GM15510 (cell line): ENCODE measurements around the gene PCK2.

ENCODE experiments used
- POLR2A ChIP-seq: IDR thresholded peaks from 3 replicates; pipeline ENCODE4 v1.6.1; 2011; ENCODE audit warnings: borderline replicate concordance; ENCODE audit not compliant: insufficient read length; ENCODE audit errors: extremely low read depth

Gene PCK2

DNA sequence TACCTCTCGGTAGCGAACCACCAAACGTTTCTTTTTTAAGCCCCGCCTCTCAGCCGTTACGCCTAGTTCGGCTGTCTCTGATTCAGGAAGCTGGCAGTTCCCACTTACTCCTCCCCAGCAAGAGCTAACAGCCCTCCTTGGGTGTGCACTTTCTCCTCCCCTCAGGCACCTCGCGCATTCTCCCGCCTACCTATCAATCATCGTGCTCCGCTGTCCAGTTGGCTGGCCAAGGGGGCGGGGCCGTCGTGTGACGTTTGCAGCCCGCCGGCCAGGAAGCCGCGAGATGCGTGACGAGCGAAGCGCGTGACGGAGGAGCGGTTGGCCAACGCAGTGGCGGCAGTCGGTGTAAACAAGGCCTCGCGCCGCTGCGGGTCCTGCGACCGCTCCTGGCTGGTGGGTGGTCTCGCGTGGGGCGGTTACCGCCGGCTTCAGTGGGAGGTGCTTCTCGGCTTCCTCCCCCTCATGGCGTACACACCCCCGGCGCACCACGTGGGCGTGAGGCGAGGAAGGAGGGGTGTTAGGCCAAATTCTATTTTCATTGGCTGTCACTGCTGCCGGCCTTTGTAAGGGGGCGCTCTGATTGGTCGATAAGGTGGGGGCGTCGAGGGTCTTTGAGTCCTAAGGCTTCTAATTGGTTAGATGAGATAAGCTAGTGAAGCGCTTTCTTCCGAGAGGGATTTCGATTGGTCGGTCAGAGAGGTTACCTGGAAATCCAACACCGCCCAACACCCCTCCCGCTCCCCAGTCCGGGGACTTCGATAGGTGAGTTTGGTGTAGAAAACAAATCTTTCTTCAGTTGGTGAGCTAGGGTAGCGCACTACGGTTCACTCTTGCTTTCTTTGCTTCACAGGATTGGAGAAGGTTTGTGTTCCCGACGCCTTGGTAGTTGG lies 20.7 kb downstream of the PCK2 start, which contains the start of the genes DCAF11 and NRL:
Gene DCAF11, plus strand, starts transcription at position 246 of the 890 bp plus-strand sequence. CDS start 818 bp downstream, outside the sequence.
Gene NRL, minus strand, starts transcription at position 418 of the 890 bp plus-strand sequence. CDS start 32,101 bp downstream, outside the sequence.
- no peak for TF ChIP-seq POLR2A

DNA sequence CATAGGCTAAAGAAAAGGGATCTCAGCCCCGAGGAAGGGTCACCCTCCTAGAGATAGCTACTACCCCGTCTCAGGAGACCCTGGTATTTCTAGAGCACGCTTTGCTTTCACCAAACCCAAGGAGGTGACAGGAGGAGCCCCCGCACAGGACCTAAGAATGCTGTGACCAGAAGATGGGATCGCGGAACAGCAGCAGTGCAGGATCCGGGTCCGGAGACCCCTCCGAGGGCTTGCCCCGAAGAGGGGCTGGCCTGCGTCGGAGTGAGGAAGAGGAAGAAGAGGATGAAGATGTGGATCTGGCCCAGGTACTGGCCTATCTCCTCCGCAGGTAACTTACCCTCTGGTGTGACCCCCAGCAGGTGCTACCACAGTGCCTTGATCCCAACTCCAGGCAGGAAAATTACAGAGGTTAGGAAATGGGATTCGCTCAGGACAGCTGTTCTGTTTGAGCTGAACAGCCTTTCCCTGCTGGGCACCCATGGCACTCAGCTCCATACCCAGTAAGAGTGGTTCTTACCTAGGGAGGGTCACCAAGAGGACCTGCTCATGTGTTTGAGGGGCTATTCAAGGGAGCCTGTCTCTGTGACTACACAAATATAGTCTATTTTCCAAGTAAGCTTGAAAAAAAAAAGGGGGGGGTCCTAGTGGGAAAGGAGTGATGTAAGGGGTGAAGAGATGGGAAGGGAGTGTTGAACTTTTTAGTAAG lies 21.5 kb downstream of the PCK2 start:
- no peak for TF ChIP-seq POLR2A

DNA sequence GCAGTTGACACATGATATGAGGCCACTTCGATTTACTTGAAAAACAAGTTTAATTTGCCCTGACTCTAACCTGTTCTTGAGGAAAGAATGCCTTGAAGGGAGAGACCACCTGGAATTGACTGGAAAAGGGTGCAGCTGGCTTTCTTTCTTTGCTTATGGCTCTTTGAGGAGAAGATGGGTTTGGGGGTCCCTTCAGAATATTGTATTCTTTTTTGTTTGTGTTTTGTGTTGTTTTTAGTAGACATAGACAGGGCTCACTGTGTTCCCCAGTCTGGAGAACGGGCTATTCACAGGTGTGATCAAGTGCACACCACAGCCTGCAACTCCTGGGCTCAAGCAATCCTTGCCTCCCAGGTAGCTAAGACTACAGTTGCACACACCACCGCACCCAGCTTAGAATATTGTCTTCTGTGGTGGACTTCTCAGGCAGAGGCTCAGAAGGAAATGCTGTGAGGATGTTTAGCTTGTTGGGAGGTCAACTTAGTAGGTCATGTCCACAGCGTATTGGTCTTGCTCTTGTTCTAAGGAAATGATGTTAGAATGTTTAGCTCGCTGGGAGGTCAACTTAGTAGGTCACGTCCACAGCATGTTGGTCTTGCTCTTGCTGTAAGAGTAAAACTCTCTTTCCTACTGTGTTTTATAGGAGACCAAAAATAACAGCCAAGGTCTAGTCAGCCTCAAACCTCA lies 22.2 kb downstream of the PCK2 start:
- no peak for TF ChIP-seq POLR2A

DNA sequence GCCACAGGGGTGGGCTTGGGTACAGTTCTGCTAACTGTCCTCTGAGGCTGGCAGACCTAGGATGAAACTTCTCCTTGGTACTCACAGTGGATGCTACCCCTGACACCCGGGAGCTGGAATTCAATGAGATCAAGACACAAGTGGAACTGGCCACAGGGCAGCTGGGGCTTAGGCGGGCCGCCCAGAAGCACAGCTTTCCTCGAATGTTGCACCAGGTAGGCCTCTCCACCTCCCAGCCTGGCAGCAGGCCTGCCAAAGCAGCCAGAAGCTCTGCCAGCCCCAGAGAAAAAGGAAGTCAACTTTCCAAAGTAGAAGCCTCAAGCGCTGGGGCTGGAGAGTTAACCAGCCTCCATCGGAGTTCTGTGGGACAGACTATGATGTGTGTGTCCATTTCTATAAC lies 23.1 kb downstream of the PCK2 start:
- no peak for TF ChIP-seq POLR2A

DNA sequence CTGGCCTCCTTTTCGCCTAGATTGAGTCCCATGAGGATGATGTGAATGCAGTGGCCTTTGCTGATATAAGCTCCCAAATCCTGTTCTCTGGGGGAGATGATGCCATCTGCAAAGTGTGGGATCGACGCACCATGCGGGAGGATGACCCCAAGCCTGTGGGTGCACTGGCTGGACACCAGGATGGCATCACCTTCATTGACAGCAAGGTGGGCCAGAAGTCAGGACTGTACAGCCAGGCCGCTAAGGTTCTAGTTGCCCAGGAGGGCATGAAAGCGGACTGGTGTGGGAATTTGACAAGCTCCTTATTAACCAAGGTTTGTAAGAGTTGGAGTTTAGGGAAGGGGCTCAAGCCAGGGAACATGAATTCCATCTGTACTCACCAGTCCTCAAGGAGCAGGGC lies 25.6 kb downstream of the PCK2 start:
- no peak for TF ChIP-seq POLR2A

DNA sequence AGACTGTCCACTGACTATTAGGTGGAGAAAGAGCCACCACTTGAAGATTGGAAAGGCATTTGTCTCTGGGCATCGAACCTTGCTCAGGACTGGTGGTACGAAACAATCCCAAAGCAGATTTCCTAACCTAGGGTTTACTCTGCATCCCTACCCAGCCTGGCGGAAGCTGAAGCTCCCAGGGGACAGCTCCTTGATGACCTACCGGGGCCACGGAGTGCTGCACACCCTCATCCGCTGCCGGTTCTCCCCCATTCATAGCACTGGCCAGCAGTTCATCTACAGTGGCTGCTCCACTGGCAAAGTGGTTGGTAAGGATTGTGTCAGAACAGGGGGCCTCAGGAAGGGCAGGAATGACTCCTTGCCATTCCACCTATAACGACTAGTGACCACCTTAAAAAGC lies 27.1 kb downstream of the PCK2 start:
- TF ChIP-seq POLR2A = no peak

DNA sequence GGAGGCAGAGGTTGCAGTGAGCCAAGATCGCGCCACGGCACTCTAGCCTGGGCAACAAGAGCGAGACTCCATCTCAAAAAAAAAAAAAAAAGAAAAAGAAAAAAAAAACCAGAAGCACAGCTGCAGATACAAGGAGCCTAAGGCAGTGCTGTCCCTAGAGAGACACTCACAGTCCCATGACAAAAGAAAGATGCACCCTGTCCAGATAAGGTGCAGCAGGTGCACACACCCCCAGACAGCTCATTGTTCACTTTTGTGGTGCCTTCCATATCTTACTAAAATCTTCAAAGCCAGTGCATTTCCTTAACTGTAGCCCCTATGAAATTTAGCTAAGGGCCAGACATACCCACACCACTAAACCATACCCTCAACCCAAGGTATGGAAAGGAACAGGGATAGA lies 28.3 kb downstream of the PCK2 start:
- TF ChIP-seq POLR2A = no peak

DNA sequence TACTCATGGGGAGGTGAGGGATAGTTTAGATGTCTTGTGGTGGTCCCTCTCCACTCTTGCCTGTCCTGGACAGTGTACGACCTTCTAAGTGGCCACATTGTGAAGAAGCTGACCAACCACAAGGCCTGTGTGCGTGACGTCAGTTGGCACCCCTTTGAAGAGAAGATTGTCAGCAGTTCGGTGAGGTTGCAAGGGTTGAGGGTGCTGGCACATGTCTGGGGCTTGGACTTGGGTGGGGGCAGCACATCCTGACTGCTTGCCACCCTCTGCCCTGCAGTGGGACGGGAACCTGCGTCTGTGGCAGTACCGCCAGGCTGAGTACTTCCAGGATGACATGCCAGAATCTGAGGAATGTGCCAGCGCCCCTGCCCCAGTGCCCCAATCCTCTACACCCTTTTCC lies 28.8 kb downstream of the PCK2 start:
- TF ChIP-seq POLR2A = no peak

DNA sequence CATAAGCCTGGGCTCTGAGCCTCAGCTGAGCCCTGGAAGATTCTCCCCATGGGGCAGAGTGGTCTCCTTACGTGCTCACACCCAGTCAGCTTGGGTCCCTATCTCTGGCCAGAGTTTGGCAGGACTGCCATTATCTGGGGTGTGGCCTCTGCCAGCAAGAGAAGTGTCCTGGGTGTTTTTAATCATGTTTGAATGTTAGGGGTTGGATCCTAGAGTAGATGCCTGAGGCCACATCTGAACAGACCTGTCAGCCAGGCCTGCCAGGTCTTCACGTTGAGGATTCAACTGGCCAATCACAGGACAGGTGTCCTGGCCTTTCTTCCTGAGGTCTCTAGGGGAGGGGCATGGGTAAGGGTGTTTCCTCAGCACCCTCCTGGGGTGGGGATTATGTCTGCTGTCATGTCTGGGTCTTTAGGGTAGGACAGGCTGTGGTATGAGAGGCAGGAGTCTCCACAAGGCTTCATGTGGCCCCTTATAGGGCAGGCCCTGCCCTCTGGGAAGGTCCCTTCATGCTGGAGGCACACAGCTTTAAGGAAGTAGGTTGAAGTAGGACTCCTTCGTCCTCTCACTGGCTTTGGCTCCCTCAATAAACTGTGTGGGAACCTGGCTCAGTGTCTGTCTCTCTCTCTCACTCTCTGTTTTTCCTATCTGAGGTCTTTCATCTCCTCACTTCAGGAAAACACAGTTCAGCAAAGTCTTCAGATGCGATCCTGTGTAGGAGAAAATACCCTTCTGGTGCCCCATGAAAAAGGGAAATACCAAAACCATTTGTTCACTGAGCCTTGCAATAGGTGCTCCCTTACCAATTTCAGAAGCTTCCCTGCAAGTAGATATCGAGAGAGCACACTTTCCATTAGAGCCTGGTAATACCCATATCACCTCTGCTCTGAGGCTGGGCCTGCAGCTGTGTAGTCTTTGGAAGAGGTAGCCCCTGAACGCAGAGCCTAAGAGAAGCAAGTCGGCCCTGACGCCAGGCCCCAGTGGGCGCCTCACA lies 29.6 kb downstream of the PCK2 start:
- no peak for TF ChIP-seq POLR2A

DNA sequence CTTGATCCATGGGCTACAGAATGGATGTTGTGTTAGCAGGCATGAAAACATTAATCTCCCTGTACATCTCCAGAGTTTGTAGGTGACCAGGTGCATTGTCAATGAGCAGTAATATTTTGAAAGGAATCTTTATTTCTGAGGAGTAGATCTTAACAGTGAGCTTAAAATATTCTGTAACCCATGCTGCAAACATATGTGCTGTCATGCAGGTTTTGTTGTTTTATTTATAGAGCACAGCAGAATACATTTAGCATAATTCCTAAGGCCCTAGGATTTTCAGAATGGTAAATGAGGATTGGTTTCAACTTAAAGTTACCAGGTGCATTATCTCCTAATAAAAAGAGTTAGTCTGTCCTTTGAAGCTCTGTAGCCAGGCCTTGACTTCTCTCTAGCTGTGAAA lies 32.8 kb downstream of the PCK2 start:
- no peak for TF ChIP-seq POLR2A

DNA sequence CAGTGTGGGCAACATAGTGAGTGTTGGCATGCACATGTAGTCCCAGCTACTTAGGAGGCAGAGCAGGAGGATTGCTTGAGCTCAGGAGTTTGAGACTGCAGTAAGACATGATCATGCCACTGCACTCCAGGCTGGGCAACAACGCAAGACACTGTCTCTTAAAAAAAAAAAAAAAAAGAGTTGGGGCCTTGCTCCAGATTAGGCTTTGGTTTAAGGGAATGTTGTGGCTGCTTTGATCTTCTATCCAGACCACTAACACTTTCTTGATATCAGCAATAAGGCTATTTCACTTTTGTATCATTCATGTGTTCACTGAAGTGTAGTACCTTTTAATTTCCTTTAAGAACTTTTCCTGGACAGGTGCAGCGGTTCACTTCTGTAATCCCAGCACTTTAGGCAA lies 33.6 kb downstream of the PCK2 start:
- TF ChIP-seq POLR2A = no peak

DNA sequence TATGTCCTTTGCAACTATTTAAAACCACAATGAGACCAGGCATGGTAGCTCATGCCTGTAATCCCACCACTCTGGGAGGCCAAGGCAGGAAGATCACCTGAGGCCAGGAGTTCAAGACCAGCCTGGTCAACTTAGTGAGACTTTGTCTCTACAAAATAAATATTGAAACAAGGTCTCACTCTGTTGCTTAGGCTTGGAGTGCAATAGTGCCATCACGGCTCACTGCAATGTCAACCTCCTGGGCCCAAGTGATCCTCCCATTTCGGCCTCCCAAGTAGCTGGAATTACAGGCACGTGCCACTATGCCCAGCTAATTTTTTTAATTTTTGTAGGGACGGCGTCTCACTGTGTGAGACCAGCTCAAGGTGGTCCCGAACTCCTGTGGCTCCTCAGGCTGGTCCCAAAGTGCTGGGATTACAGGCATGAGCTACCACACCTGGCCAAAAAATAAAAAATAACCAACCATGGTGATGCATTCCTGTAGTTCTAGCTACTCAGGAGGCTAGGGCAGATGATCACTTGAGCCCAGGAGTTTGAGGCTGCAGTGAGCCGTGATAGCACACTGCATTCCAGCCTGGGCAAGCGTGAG lies 35.4 kb downstream of the PCK2 start:
- TF ChIP-seq POLR2A = no peak

DNA sequence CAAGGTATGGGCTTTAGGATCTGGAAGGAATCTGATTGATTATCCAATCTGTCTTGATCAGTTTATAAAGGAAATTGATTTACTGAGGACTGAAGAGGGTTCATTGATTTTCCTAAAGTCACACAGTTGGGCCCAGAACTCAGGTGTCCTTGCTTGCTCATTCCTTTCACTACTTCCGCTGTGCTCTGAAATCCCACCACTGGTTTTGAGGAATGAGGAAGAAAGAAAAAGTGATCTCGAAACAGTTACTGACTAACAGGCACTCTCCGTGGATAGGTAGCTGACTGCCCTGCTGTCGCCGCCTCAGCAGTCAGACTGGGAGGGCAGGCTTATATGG lies 36.2 kb downstream of the PCK2 start, which contains the start of gene FITM1:
Gene FITM1, plus strand, starts transcription at position 280 of the 337 bp plus-strand sequence. CDS start 905 bp downstream, outside the sequence.
- TF ChIP-seq POLR2A = no peak

DNA sequence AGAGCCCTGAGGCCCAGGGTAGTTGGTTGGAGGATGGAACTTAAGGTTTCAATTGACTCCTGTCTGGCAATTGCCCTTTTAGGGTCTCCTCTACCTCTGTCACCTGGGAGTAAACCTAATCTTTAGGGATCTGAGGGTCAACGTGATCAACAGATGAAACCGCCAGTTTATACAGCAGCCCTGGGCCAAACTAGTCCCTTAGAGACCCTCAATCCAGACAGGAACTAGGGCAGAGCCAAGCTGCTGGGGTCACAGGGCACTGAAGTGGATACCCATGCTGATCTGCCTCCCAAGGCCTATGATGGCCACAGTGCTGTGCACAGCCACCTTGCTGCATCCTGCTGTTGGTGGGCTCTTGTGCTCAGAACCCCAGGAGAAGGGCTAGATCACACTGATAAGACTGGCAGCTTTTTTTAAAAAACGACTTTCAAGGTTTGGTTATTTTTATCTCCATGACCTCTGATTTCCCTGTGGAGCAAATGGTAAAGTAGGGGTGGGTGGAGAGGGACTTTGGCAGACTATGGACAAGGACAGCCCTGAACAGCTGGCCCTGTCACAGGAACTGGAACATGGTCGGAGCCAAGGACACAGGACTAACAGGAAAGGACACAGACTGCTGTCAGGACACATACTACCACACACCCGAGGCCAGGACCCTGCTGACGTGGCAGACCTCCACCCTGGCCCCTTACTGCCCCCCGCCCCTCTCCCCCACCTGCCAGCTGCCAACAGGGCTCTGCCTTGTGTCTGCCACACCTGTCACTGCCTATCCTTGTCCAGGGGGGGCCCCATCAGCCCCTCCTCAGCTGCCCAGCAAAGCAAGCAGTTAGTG lies 36.8 kb downstream of the PCK2 start:
- TF ChIP-seq POLR2A = no peak

DNA sequence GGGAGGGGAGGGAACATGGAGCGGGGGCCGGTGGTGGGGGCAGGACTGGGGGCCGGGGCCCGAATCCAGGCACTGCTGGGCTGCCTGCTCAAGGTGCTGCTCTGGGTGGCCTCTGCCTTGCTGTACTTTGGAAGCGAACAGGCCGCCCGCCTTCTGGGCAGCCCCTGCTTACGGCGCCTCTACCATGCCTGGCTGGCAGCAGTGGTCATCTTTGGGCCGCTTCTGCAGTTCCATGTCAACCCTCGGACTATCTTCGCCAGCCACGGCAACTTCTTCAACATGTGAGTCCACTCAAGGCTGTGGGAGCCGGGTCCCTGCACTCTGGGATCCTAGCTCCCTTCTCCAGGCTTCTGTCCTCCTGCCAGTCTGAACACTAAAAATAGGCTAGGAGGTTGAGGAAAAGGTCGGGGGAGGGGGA lies 37.4 kb downstream of the PCK2 start:
- TF ChIP-seq POLR2A = no peak
